ENCODE measurements around the gene SCLY.

SCLY gene

DNA sequence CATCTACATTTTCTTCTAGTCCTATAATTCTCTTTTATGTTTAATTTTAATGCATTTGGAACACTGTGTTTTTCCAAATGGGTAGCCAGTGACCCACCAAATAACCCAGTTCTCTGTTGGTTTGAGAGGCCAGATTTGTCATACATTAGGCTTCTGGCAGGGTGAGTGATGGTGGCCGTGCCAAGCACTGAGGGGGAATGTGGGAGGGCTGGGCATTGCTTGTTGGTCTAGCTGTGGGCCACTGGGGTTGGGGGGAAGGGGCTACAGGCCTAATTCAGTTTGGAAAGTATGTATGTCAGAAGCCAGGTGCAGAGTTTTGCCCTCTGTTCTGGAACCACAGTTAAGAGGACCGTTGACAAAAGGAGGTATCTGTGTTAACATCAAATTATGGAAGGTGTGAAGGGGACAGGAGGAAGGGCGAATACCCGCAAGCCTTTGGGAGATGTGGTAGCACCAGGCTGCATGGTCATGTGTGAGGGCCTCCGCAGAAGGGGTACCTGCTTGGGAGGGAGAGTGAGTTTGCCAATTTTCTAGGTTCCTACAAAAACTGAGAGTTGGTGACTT is 38.1 kb upstream of the SCLY start:
- TF ChIP-seq, protein P1, sequence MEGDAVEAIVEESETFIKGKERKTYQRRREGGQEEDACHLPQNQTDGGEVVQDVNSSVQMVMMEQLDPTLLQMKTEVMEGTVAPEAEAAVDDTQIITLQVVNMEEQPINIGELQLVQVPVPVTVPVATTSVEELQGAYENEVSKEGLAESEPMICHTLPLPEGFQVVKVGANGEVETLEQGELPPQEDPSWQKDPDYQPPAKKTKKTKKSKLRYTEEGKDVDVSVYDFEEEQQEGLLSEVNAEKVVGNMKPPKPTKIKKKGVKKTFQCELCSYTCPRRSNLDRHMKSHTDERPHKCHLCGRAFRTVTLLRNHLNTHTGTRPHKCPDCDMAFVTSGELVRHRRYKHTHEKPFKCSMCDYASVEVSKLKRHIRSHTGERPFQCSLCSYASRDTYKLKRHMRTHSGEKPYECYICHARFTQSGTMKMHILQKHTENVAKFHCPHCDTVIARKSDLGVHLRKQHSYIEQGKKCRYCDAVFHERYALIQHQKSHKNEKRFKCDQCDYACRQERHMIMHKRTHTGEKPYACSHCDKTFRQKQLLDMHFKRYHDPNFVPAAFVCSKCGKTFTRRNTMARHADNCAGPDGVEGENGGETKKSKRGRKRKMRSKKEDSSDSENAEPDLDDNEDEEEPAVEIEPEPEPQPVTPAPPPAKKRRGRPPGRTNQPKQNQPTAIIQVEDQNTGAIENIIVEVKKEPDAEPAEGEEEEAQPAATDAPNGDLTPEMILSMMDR (conservative IDR thresholded peaks at IDR 0.05) = no peak
- H3K27ac ChIP-seq = no peak overlapping the region

DNA sequence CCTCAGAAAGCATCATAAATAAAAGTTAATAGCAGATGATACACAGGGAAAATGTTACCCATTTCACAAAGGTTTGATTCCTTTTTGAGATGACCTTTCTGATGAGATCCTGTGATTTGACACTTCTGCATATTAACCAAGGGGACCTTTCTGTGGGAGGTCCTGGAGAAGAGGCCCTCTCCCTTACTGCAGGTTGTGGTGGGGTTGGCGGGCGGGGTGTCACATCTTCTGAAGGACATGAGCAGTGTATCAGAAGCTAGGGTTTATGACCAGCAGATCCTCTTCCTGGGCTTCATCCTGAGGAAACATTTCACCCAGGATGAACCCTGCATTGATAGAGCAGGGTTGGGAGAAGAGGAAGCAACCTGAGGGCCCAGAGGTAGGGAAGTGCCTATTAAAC is 37.2 kb upstream of the SCLY start:
- TF ChIP-seq, protein P1 (conservative IDR thresholded peaks at IDR 0.05) = no peak
- no peak overlapping the region for H3K27ac ChIP-seq

- TF ChIP-seq, protein P1 (conservative IDR thresholded peaks at IDR 0.05) = no peak
- H3K27ac ChIP-seq = no peak overlapping the region
Observed at GRCh38 chr2:238024986-238025385, 35.8 kb upstream of the SCLY start.

GRCh38 chr2:238025741-238026360 is 35.0 kb upstream of the SCLY start:
- TF ChIP-seq, protein P1 (conservative IDR thresholded peaks at IDR 0.05) = no peak
- no peak overlapping the region for H3K27ac ChIP-seq

DNA sequence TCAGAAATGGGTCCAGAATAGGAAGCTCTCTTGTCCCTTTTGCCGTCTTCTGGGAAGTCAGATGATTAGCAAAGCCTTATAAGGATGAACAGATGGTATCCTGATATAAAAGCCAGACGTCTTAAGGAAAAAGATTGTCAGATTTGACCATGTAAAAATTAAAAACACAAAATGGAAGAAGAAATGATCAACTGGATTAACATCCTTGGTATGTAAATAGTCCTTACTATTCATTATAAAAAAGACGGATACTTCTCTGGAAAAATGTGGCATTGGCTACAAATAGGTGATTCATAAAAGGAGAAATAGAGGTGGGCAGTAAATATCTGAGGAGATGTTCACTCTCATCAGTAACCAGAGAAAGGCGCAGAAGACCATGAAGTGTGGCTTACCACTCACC is 33.7 kb upstream of the SCLY start:
- no peak overlapping the region for H3K27ac ChIP-seq
- TF ChIP-seq, protein P1 (conservative IDR thresholded peaks at IDR 0.05) = no peak

DNA sequence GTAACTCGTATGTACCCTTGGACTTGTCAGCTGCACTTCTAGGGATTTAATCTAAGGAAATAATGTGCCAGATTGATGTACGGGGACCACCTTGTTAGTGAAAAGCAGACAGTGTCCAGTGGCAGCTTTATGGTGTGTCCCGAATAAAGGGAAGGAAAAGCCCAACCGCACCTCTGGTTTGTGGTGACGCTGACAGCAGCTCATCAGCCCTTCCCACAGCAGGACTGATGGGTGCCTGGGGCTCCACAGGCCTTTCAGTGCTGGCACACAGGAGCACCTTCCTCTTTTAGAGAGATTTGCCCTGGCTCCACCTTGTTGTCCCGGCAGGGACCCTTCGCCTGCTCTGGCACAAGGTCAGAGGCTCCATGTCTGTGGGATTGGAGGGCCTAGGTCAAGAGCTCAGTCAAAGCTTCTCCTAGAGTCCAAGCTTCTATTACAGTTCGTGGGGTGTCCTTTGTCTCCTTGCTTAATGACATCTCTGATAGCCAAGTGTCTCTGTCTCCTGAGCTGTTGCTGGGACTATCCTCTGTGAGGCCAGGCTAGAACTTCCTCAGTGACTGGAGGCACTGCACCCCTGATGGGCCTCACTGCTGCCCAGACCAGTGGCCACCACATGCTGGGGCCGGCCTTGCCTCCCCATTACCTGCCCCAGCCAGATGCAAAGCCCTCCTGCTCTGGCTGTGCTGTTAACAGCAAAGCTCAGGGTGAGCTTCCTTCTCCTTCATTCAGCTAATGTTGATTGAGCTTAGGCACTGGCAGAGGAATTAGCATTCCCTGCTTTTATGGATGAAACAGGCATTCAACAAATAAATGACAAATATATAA is 33.0 kb upstream of the SCLY start:
- TF ChIP-seq, protein P1 (conservative IDR thresholded peaks at IDR 0.05) = no peak
- H3K27ac ChIP-seq = no peak overlapping the region

- H3K27ac ChIP-seq = peak overlapping the region; percentile 63
- TF ChIP-seq, protein P1 (conservative IDR thresholded peaks at IDR 0.05) = no peak
Observed at GRCh38 chr2:238029853-238030252, 30.9 kb upstream of the SCLY start.
